Retinal pigment epithelial cell (primary cell): ENCODE measurements around the gene FOXO1.
A peak's percentile ranks its signal among the peaks of the same experiment; 100 is the strongest.

Experiments
- DNase-seq: peaks from one replicate; pipeline ENCODE4 v3.0.0-alpha.2; 2010; ENCODE audit warnings: low read depth
- H3K4me3 ChIP-seq: 2 replicates; pipeline ENCODE4 v1.5.1; 2011; ENCODE audit warnings: mild to moderate bottlenecking, low read length, control low read depth, moderate library complexity
- TF ChIP-seq, protein P1 (sequence below): conservative IDR thresholded peaks from 2 replicates; pipeline ENCODE4 v1.5.1; 2011; ENCODE audit warnings: low read depth, low read length, control low read depth, inconsistent platforms

Gene FOXO1

DNA sequence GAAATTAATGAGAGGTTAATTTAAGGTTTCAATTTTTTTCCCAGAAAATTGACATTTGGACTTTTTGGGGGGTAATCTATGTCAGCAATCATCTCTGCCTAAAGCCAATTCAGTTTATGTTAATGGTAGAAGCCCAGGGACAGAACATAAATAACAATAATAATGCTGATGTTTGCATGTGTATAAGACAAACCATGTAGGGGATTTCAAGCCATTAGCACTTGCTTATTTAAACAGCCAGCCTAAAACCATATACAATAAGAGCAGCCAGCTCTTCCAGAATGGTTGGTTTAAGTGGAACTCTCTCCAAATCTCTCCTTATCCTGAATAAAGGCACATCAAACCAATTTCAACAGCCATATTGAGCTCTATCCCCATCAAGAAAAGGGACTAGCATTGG, 7.0 kb upstream of the FOXO1 start:
- TF ChIP-seq, protein P1, sequence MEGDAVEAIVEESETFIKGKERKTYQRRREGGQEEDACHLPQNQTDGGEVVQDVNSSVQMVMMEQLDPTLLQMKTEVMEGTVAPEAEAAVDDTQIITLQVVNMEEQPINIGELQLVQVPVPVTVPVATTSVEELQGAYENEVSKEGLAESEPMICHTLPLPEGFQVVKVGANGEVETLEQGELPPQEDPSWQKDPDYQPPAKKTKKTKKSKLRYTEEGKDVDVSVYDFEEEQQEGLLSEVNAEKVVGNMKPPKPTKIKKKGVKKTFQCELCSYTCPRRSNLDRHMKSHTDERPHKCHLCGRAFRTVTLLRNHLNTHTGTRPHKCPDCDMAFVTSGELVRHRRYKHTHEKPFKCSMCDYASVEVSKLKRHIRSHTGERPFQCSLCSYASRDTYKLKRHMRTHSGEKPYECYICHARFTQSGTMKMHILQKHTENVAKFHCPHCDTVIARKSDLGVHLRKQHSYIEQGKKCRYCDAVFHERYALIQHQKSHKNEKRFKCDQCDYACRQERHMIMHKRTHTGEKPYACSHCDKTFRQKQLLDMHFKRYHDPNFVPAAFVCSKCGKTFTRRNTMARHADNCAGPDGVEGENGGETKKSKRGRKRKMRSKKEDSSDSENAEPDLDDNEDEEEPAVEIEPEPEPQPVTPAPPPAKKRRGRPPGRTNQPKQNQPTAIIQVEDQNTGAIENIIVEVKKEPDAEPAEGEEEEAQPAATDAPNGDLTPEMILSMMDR = no peak
- no peak for DNase-seq
- H3K4me3 ChIP-seq = no peak overlapping the region

- DNase-seq = no peak
- no peak overlapping the region for H3K4me3 ChIP-seq
- TF ChIP-seq, protein P1 = no peak
Measured at GRCh38 chr13:40672765-40673397, 6.4 kb upstream of the FOXO1 start.

GRCh38 chr13:40671956-40672764, 5.7 kb upstream of the FOXO1 start:
- DNase-seq = no peak
- no peak overlapping the region for H3K4me3 ChIP-seq
- TF ChIP-seq, protein P1 = no peak

GRCh38 chr13:40670307-40670706, 3.9 kb upstream of the FOXO1 start:
- no peak overlapping the region for H3K4me3 ChIP-seq
- DNase-seq = no peak
- TF ChIP-seq, protein P1 = no peak

DNA sequence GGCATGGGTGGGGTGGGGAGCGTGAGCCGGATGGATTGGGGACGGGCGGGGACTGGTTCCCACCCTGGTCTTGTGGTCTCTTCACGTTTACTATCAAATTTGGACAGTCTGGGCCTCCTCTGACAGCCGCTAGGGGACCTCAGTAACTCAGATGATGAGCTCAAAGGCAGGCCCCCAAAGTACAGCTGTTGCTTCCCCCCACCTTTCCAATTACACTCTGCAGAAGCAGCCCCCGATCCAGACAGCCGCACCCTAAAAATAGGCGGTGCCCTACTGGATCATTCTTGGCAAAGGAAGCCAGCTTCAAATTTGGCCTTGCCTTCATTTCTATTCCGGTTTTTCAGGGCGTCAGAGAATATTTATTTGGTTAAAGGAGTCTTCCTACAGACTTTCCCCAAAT, 1.9 kb upstream of the FOXO1 start:
- DNase-seq = no peak
- H3K4me3 ChIP-seq = no peak overlapping the region
- TF ChIP-seq, protein P1 = peak; percentile 43

- peak overlapping the region; percentile 74 for H3K4me3 ChIP-seq
Measured at GRCh38 chr13:40667622-40667978, 1.2 kb upstream of the FOXO1 start.

More at GRCh38 chr13:40667622-40667978, 1.2 kb upstream of the FOXO1 start:
- TF ChIP-seq, protein P1 = no peak
- DNase-seq = no peak
